Loucy (cell line): ENCODE results near the gene ANK3.

Source experiments
- H2AFZ ChIP-seq: fragments of 200-600 bp; sonication (generic); 2 replicates; pipeline ENCODE4 v1.6.0; 2016; ENCODE audit warnings: antibody characterized with exemption, mild to moderate bottlenecking, low read length, moderate library complexity
- H3F3A ChIP-seq: fragments of 200-600 bp; 2 replicates; pipeline ENCODE4 v1.6.0; 2016; ENCODE audit warnings: antibody characterized with exemption, low read depth, mild to moderate bottlenecking
- H3K27me3 ChIP-seq: fragments of 200-600 bp; sonication (generic); 2 replicates; pipeline ENCODE4 v1.6.1; 2014; ENCODE audit warnings: low read length, mild to moderate bottlenecking; ENCODE audit not compliant: insufficient read depth, poor library complexity, severe bottlenecking
- H3K36me3 ChIP-seq: fragments of 200-600 bp; sonication (generic); 2 replicates; pipeline ENCODE4 v1.6.1; 2016; ENCODE audit warnings: low read length; ENCODE audit not compliant: insufficient read depth
- H3K4me1 ChIP-seq: fragments of 200-600 bp; sonication (generic); 2 replicates; pipeline ENCODE4 v1.5.1; 2014; ENCODE audit warnings: low read length, mild to moderate bottlenecking; ENCODE audit not compliant: insufficient read depth, poor library complexity, severe bottlenecking
- H3K4me2 ChIP-seq: fragments of 200-600 bp; sonication (generic); 2 replicates; pipeline ENCODE4 v1.6.0; 2014; ENCODE audit warnings: antibody characterized with exemption, low read length, low read depth, mild to moderate bottlenecking; ENCODE audit not compliant: poor library complexity, severe bottlenecking
- H3K4me3 ChIP-seq: fragments of 200-600 bp; sonication (generic); 2 replicates; pipeline ENCODE4 v1.5.1; 2014; ENCODE audit warnings: low read length, mild to moderate bottlenecking, mixed read lengths; ENCODE audit not compliant: poor library complexity, severe bottlenecking
- H3K79me2 ChIP-seq: fragments of 200-600 bp; sonication (generic); 2 replicates; pipeline ENCODE4 v1.6.1; 2014; ENCODE audit warnings: low read length; ENCODE audit not compliant: insufficient read depth
- H3K9ac ChIP-seq: fragments of 200-600 bp; sonication (generic); 2 replicates; pipeline ENCODE4 v1.6.0; 2014; ENCODE audit warnings: mild to moderate bottlenecking, low read depth, low read length, moderate library complexity; ENCODE audit not compliant: poor library complexity, severe bottlenecking
- H3K9me2 ChIP-seq: fragments of 200-600 bp; sonication (generic); replicated peaks from 2 replicates; pipeline ENCODE4 v1.6.1; 2016; ENCODE audit warnings: low read depth, low read length, mixed read lengths
- H3K9me3 ChIP-seq: fragments of 200-600 bp; sonication (generic); 2 replicates; pipeline ENCODE4 v1.6.1; 2014; ENCODE audit warnings: mild to moderate bottlenecking, antibody characterized with exemption, low read length, low read depth; ENCODE audit not compliant: insufficient read depth
- H4K20me1 ChIP-seq: fragments of 200-600 bp; sonication (generic); 2 replicates; pipeline ENCODE4 v1.6.0; 2014; ENCODE audit warnings: antibody characterized with exemption, low read length, mild to moderate bottlenecking; ENCODE audit not compliant: insufficient read depth, poor library complexity, severe bottlenecking
- CTCF ChIP-seq: fragments of 200-600 bp; sonication (generic); conservative IDR thresholded peaks from 2 replicates; pipeline ENCODE4 v1.5.1; 2014; ENCODE audit warnings: mild to moderate bottlenecking, antibody characterized with exemption, low read length
- EZH2phosphoT487 ChIP-seq: fragments of 200-600 bp; IDR thresholded peaks from 2 replicates; pipeline ENCODE4 v1.6.1; 2018; ENCODE audit warnings: antibody characterized with exemption, mild to moderate bottlenecking, moderate library complexity, borderline replicate concordance

ANK3 gene

GRCh38 chr10:60374836-60375235 is 14.8 kb downstream of the ANK3 start:
- Histone ChIP-seq H3K4me2 (no peak overlapping the region), H3F3A (no peaks in the 10 kb centered on the region), H3K27me3 (no peaks in the 10 kb centered on the region), H3K9me2 (no peaks in the 10 kb centered on the region), H2AFZ (no peak overlapping the region), H3K9ac (no peak overlapping the region), H3K79me2 (no peaks in the 10 kb centered on the region), H3K4me3 (no peak overlapping the region), H4K20me1 (no peaks in the 10 kb centered on the region), H3K36me3 (no peaks in the 10 kb centered on the region), H3K4me1 (no peaks in the 10 kb centered on the region), H3K9me3 (no peaks in the 10 kb centered on the region)
- TF ChIP-seq EZH2phosphoT487 = no peak
- TF ChIP-seq CTCF = no peak

GRCh38 chr10:60372436-60372835 is 17.2 kb downstream of the ANK3 start:
- no peak overlapping the region for H3K9ac ChIP-seq
- H3K36me3 ChIP-seq = no peaks in the 10 kb centered on the region
- no peaks in the 10 kb centered on the region for H3K9me2 ChIP-seq
- TF ChIP-seq CTCF (no peak), EZH2phosphoT487 (no peak)
- no peaks in the 10 kb centered on the region for H3K27me3 ChIP-seq
- no peaks in the 10 kb centered on the region for H4K20me1 ChIP-seq
- no peaks in the 10 kb centered on the region for H3K79me2 ChIP-seq
- no peak overlapping the region for H3K4me3 ChIP-seq
- no peaks in the 10 kb centered on the region for H3K4me1 ChIP-seq
- no peaks in the 10 kb centered on the region for H3F3A ChIP-seq
- no peak overlapping the region for H2AFZ ChIP-seq
- no peak overlapping the region for H3K4me2 ChIP-seq
- H3K9me3 ChIP-seq = no peaks in the 10 kb centered on the region

GRCh38 chr10:60369547-60369930 is 20.1 kb downstream of the ANK3 start:
- Histone ChIP-seq H4K20me1 (no peaks in the 10 kb centered on the region), H3K9ac (no peak overlapping the region), H3K9me3 (no peaks in the 10 kb centered on the region), H3K4me3 (no peak overlapping the region), H3K79me2 (no peaks in the 10 kb centered on the region), H3K27me3 (no peaks in the 10 kb centered on the region), H3K36me3 (no peaks in the 10 kb centered on the region), H3K4me2 (no peak overlapping the region), H2AFZ (no peak overlapping the region), H3K4me1 (no peaks in the 10 kb centered on the region), H3K9me2 (no peaks in the 10 kb centered on the region), H3F3A (no peaks in the 10 kb centered on the region)
- TF ChIP-seq CTCF = no peak
- no peak for TF ChIP-seq EZH2phosphoT487
